NCI-H1105 treated with DMSO at 0.1 percent for 48 hours (cell line): ENCODE results near the gene DCAF5.

Experiments
- DNase-seq: peaks from one replicate; lab custom pipeline; 2025; lab: John Stamatoyannopoulos, UW

Gene DCAF5

DNA sequence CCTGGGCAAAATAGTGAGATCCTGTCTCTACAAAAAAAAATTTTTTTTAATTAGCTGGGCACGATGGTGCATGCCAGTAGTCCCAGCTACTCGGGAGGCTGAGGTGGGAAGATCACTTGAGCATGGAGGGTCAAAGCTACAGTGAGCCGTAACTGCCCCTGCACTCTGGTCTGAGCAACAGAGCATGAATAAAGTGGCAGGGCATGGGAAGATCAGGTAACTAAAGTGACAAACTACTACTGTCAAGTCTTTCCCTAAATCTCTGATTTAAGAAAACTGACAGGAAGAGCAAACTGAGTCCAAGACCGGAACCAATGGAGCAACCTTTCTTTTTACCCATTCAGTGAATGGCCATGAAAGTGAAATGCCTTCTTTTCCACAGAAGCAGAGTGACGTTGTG, 10.8 kb downstream of the DCAF5 start:
- DNase-seq = no peak

GRCh38 chr14:69141550-69141949, 11.4 kb downstream of the DCAF5 start:
- no peak for DNase-seq

DNA sequence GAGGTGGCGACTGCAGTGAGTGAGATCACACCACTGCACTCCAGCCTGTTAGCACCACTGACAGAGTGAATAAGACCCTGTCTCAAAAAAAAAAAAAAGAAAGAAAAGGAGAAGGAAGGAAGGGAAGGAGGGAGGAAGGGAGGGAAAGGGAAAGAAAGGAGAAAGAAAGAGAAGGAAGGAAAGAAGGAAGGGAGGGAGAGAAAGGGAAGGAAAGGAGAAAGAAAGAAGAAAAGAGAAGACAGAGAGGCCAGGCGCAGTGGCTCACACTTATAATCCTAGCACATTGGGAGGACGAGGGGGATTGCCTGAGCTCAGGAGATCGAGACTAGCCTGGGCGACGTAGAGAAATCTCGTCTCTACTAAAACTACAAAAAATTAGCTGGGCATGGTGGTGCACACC, 13.2 kb downstream of the DCAF5 start:
- no peak for DNase-seq

- no peak for DNase-seq
Observed at GRCh38 chr14:69137843-69138535, 14.9 kb downstream of the DCAF5 start.

DNA sequence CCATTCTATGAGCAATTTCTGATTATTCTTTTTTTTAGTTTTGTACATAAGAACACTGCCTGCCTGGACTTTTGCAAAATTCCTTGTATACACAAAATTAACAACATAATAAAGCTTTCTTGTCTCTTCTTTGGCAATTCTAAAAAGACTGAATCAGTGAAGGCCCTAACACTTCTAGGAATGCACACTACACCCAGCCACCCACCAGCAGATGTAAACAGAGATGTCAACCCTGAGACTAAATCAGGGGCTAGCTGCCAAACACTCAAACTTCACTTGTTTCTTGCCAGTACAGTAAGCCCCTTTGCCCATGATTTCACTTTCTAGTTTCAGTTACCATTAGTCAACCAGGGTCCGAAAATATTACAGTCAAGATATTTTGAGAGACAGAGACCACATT, 15.5 kb downstream of the DCAF5 start:
- DNase-seq = no peak

GRCh38 chr14:69135133-69135532, 17.8 kb downstream of the DCAF5 start:
- peak; percentile 58 for DNase-seq

DNA sequence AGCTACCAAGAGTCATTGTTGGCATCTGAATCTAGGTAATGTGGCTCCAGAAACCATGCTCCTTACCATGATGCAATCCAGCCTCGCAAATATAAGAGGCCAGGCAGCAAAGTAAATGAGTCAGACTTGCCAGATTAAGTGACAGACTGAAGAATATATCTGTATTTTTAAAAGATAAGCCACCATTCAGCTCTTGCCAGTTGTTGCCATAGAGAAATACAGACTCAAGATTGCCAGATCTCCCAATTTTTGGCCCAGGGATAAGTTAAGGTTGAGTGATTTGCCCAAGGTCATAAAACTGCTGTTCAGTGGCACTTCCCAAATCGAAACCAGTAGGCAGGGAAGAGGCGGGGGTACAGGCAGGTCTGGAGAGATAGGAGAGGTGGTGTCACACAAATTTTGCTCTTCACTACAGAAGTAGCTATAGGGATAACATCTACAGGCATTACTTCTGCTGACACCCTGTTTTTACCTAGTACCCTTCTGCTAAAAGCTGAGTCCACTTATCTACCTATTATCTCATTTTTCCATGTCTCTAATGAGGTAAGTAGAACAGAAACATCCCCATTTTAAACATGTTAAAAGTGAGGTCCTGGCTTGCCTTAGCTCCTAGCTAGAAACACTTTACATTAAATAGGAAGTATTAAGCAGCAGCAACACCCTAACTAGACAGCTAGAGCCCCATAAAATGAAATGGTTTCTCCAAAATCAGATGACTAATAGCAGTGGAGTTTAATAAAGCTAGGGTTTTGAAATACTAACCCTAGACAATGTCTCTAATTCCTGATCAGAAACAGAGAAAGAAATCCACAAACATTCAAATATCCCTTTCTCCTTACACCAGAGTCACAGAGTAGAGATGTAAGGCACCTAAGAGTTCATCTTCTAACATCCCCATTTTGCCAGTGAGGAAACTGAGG, 19.5 kb downstream of the DCAF5 start:
- DNase-seq = peak; percentile 33

- DNase-seq = peak; percentile 75
Observed at GRCh38 chr14:69132513-69133181, 20.3 kb downstream of the DCAF5 start.

GRCh38 chr14:69131176-69131575, 21.7 kb downstream of the DCAF5 start:
- DNase-seq = no peak

- DNase-seq = peak; percentile 87
Observed at GRCh38 chr14:69129264-69129880, 23.5 kb downstream of the DCAF5 start.

- DNase-seq = no peak
Observed at GRCh38 chr14:69118305-69118704, 34.6 kb downstream of the DCAF5 start.

DNA sequence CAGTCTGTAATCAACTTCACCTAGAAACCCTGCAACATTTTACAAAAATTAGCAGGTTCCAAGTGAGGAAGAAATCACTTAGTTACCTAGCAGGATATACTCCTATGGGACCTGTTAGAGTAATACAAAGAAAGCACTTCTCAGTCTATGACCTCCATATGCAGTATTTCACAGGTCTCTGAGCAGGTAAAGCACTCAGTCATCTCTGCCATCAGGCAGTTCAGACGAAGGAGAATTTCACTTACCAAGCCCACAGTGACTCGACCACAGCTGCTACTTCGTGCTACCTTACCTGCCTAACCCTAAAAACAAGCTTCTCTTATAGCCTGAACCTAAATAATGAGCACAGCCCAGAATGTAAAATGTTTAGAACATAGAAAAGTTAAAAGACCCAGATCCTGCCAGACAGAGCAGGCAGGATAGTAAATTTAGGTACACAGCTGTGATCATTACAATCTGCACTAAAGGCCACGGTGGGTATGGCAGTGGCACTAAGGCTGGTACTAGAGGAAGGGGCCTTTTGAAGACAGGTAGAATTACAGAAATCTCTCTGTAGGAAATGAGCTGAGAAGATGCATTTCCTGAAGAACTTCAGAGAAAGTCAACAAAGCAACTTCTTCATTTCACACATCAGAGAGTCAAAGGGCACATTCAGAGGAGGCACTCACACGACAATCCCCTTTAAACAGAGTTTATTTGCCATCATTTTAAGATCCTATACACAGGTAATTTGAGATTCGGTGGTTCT, 35.7 kb downstream of the DCAF5 start:
- no peak for DNase-seq

GRCh38 chr14:69115407-69116185, 37.3 kb downstream of the DCAF5 start:
- no peak for DNase-seq

DNA sequence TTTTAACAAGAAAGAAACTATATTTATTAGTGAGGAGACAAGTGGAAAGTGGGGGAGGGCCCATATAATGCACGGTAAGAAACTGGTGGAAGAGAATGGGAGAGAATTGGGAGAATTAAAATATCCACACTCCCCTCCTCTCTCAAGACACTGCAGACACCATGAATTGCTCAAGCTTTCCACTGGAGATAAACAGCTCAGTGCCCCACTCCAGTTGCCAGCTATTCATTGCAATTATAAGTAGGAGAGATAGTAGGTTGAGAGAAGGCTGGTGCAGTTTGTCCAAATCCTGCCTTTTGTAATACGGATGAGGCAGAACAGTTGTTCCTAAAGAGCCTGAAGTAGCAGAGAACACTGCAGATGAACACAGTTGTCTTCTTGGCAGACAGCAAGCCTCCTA, 38.2 kb downstream of the DCAF5 start:
- no peak for DNase-seq

DNA sequence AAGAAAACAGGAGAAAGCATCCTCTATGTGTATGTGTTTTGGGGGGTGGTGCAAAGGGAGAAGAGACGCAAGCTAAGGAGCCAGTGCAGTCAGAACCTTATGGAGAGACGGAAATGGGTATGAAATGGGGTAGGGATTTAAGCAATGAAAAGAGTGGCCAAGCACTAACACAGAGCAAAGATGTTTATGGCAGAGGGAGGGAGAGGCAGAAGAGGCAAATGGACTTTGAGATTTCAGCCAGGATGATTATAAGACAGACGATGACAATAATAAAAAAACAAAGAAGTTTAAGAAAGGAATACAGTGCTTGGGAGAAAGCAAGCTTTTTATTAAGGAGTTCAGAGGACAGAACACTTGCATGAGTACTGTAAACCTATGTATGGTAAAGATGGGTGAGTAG, 44.6 kb downstream of the DCAF5 start:
- no peak for DNase-seq

- peak; percentile 89 for DNase-seq
Observed at GRCh38 chr14:69107407-69108003, 45.4 kb downstream of the DCAF5 start.

DNA sequence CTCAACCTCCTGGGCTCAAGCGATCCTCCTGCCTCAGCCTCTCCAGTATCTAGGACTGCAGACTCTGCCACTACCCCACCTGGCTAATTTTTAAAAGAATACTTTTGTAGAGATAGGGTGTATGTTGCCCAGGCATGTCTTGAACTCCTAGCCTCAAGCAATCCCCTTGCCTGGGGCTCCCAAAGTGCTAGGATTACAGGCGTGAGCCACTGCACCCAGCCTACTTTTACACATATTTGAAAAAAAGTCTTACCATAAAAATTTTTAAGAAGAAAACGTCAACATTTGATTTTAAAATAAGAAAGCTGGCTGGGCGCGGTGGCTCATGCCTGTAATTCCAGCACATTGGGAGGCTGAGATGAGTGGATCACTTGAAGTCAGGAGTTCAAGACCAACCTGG, 46.5 kb downstream of the DCAF5 start:
- DNase-seq = no peak

DNA sequence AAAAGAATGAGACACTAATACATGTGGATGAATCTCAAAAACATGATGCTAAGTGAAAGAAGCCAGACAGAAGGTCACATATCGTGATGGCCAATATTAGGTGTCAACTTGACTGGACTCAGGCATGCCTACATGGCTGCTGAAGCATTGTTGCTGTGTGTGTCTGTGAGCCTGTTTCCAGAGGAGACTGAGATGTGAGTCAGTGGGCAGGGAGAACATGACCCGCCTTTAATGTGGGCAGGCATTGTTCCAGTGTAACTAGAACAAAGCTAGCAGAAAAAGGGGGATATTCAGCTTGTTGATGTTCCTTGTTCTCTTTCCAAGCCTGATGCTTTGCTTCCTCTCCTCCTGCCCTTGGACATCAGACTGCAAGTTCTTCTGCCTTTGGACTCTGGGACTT, 47.6 kb downstream of the DCAF5 start:
- DNase-seq = no peak

DNA sequence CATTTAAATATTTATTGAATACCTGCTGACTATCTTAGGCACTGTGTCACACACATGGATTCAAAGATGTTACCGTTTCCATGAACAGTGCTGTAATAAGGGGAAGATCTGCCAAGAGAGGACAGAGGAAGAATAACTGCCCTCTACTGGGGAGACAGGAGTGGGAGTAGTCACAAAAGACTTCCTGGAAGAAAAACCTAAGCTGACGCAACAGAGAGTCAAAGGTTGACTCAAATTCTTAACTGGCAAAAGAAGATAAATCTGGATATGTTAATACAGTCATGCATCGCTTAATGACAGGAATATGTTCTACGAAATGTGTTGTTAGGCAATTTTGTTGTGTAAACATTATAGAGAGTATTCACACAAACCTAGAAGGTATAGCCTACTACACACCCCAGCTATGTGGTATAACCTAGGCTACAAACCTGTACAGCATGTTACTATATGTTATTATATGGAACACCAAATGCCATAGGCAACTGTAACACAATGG, 51.5 kb downstream of the DCAF5 start:
- peak; percentile 14 for DNase-seq

DNA sequence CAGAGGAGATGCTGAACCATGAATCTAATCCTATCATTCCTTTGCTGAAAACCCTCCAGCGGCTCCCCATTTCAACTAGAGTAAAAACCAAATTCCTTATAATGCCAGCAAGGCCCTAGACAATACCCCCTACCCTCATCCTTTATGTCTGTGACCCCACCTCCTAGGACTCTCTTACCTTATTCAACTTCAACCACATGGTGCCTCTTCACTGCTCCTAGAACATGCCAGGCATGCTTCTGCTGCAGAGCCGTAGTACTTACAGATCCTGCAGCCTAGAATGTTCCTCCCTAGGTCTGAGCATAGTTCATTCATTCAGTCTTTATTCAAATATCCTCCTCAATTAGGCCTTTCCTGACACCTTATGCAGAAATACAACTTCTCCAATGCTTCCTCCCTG, 54.9 kb downstream of the DCAF5 start:
- no peak for DNase-seq
